ENCODE measurements around the gene FREM2. TPM values are rescaled to one million over a fixed set of nuclear protein-coding genes. Genes with fewer than 3 reads are reported as not detected.

Gene FREM2
- total RNA-seq, 1 experiment from 2014 or later, result 0.05 TPM

- RAD21 ChIA-PET (ENCODE audit: low non-redundant PET in 1 of 2, low total read pairs in 2 of 2, uncharacterized antibody in 2 of 2, unreplicated experiment in 2 of 2), result no interaction called here
- ATAC-seq (no peak), DNase-seq (ENCODE audit: low read depth, low spot score) (no peak)
- Histone ChIP-seq H3K79me2 (ENCODE audit: insufficient read depth, low read length) (no peaks in the 10 kb centered on the region), H4K20me1 (ENCODE audit: insufficient read depth) (no peaks in the 10 kb centered on the region), H3K4me1 (ENCODE audit: control insufficient read depth in 1 of 2, insufficient read depth in 2 of 2, low read length in 2 of 2) (no peaks in the 10 kb centered on the region), H3K4me3 (replicated peaks in 1 of 2; ENCODE audit: low read depth in 1 of 2, low read length in 2 of 2) (no peak overlapping the region), H3K27me3 (ENCODE audit: insufficient read depth, low read length) (no peaks in the 10 kb centered on the region), H2AFZ (ENCODE audit: low read depth, low read length, poor library complexity, severe bottlenecking) (no peak overlapping the region), H3K9ac (ENCODE audit: low read length) (no peak overlapping the region), H3K27ac (ENCODE audit: low read depth, low read length) (no peak overlapping the region), H3K9me3 (ENCODE audit: control insufficient read depth in 1 of 2, insufficient read depth in 1 of 2, low read depth in 1 of 2, low read length in 2 of 2) (no peaks in the 10 kb centered on the region), H3K9me2 (ENCODE audit: insufficient read depth) (no peaks in the 10 kb centered on the region), H3K36me3 (ENCODE audit: control insufficient read depth in 1 of 2, insufficient read depth in 2 of 2, low read length in 2 of 2) (no peaks in the 10 kb centered on the region), H3K4me2 (ENCODE audit: low read length) (no peak overlapping the region)
- CTCF ChIA-PET, result no interaction called here
- no peak for TF ChIP-seq ZFX (IDR thresholded peaks at IDR 0.05)
- no peak for TF ChIP-seq REST (IDR thresholded peaks at IDR 0.05; ENCODE audit: low read depth)
- TF ChIP-seq ZBTB33 (IDR thresholded peaks at IDR 0.05; ENCODE audit: extremely low read depth, insufficient replicate concordance, low read length), result no peak
- no peak for TF ChIP-seq EZH2 (IDR thresholded peaks at IDR 0.05)
- no peak for TF ChIP-seq JUND (IDR thresholded peaks at IDR 0.05)
- TF ChIP-seq EZH2phosphoT487 (IDR thresholded peaks at IDR 0.05; ENCODE audit: borderline replicate concordance), result no peak
- TF ChIP-seq EGR1 (IDR thresholded peaks at IDR 0.05; ENCODE audit: low read depth), result no peak
- no peak for TF ChIP-seq ZNF274 (IDR thresholded peaks at IDR 0.05; ENCODE audit: low read depth, low read length)
- TF ChIP-seq TCF7L2 (IDR thresholded peaks at IDR 0.05; ENCODE audit: borderline replicate concordance, extremely low read depth, insufficient read depth, insufficient read length), result no peak
- no peak for TF ChIP-seq SIN3A (IDR thresholded peaks at IDR 0.05; ENCODE audit: low read depth)
- TF ChIP-seq ELF1 (IDR thresholded peaks at IDR 0.05; ENCODE audit: borderline replicate concordance, low read depth), result no peak
- TF ChIP-seq SP1 (IDR thresholded peaks at IDR 0.05; ENCODE audit: low read depth), result no peak
- no peak for TF ChIP-seq FOSL1 (IDR thresholded peaks at IDR 0.05; ENCODE audit: low read depth)
- no peak for TF ChIP-seq POLR2A (IDR thresholded peaks at IDR 0.05; ENCODE audit: borderline replicate concordance, extremely low read depth, insufficient read depth, insufficient read length)
- TF ChIP-seq CBX3 (IDR thresholded peaks at IDR 0.05; ENCODE audit: low read depth), result no peak
- POLR2A ChIA-PET, result no interaction called here
- intact Hi-C loops (cut with micrococcal nuclease), result no loop called here
- BruUV-seq (replicated peaks), result no TSS peak
These were observed 88.2 kb downstream of the FREM2 start for GRCh38 chr13:38775085-38775484.

Data from HCT116 (cell line).